Measurements from ENCODE around the gene SETD3.

The SETD3 gene

DNA sequence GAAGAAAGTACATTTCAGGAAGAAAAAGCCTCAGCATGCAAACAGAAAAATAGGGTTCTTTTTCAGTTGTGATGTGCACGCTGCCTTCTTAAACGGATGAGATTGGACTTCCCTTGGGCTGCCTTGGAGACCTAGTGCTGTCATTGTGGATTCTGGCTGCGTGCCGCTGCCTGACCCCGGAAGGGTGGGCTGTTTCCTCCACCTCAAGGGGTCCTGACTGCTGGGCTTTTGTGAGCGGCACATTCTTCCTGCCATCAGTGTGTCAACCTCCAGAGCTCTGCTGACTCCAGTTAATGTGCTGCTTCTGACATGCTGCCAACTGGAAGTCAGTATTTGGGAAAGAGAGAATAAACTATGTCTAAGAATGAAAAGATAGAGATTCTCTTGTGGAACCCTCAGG is 25.6 kb upstream of the SETD3 start:
- no peak for DNase-seq (ENCODE audit: extremely low read depth, low read depth)
- TF ChIP-seq, protein P1, sequence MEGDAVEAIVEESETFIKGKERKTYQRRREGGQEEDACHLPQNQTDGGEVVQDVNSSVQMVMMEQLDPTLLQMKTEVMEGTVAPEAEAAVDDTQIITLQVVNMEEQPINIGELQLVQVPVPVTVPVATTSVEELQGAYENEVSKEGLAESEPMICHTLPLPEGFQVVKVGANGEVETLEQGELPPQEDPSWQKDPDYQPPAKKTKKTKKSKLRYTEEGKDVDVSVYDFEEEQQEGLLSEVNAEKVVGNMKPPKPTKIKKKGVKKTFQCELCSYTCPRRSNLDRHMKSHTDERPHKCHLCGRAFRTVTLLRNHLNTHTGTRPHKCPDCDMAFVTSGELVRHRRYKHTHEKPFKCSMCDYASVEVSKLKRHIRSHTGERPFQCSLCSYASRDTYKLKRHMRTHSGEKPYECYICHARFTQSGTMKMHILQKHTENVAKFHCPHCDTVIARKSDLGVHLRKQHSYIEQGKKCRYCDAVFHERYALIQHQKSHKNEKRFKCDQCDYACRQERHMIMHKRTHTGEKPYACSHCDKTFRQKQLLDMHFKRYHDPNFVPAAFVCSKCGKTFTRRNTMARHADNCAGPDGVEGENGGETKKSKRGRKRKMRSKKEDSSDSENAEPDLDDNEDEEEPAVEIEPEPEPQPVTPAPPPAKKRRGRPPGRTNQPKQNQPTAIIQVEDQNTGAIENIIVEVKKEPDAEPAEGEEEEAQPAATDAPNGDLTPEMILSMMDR (IDR thresholded peaks at IDR 0.05; ENCODE audit: low read depth, low read length) = no peak

DNA sequence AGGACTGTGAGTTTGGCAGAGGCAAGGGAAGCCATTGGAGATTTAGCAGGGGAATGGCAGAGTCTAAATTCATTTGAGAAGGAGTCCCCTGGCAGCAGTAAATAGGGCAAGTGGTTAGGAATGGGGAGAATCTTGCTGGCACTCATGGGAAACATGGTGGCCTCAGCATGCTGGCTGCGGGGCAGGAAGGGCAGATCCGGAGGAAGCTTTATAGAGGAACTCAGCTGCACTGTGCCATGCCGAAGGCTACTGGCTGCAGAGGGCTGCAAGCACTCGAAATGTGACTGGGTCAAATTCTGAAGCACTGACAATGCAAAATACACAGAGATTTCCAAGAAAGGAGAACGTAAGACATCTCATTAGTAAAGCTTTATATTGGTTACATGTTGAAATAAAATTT is 24.4 kb upstream of the SETD3 start:
- no peak for DNase-seq (ENCODE audit: extremely low read depth, low read depth)
- TF ChIP-seq, protein P1 (IDR thresholded peaks at IDR 0.05; ENCODE audit: low read depth, low read length) = no peak

DNA sequence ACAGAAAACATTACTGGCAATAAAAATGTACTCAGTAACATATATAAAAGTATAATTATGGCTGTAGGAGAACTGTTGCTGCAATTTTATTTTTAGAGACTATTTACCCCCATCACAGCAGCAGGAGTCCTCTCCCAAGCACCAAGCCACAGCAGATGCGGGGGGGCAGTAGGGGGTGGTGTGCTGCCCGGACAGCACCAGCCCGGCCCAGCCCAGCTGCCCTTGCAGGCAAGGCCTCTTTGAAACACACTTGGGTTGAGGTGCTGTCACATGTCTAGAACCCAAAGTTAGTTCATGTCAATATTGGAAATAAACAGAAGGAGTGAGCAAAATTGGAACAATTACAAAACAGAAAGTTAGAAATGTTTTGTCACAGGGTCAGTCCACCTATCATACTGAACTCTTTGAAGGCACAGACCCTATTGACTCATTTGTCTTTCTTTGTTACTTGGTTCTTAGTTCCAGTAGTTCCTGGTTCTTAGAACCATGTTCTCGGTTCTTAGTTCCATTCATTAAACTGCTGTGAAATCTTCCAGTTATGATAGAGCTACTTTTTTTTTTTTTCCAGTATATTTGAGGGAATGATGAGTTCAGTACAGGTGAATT is 23.3 kb upstream of the SETD3 start:
- TF ChIP-seq, protein P1 (IDR thresholded peaks at IDR 0.05; ENCODE audit: low read depth, low read length) = no peak
- DNase-seq (ENCODE audit: extremely low read depth, low read depth) = no peak

DNA sequence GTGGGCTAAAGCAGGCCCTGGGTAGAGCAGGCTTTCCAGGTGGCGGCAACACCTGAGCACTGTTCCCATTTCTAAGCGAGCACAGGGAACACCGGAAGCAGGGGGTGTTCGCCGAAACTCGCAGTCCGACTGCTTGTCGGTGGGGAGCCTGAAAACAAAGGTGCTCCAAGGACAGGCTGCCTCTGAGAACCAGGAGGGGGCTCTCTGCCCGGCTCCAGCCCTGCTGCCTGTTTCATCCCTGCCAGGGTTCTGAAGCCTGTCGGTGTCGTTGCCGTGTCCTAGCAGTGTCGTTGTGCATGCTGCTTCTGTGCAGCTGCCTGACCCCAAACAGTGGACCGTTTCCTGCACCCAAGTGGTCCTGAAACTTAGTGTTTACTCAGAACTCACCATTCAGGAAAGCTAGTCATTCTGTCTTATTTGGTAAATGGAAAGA is 22.3 kb upstream of the SETD3 start:
- TF ChIP-seq, protein P1 (IDR thresholded peaks at IDR 0.05; ENCODE audit: low read depth, low read length) = no peak
- DNase-seq (ENCODE audit: extremely low read depth, low read depth) = no peak

DNA sequence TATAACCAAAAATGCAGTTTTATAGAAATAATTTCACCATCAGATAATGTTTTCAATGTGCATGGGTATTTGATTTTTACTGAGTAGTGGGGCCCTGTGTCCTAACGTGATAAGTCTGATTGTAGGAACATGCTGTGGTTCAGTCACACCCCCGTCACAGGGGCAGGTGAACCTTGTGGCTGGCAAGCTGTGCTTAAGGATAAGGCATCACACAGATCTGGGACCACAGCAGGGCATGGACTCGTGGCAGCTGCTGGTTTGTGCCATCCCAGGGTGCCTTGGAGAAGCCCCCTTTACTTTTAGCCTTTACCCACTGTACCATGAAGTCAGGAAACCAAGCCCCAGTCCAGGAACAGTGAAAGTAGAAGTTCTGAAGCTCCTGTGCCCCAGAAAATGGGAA is 17.2 kb upstream of the SETD3 start:
- DNase-seq (ENCODE audit: extremely low read depth, low read depth) = no peak
- TF ChIP-seq, protein P1 (IDR thresholded peaks at IDR 0.05; ENCODE audit: low read depth, low read length) = no peak

DNA sequence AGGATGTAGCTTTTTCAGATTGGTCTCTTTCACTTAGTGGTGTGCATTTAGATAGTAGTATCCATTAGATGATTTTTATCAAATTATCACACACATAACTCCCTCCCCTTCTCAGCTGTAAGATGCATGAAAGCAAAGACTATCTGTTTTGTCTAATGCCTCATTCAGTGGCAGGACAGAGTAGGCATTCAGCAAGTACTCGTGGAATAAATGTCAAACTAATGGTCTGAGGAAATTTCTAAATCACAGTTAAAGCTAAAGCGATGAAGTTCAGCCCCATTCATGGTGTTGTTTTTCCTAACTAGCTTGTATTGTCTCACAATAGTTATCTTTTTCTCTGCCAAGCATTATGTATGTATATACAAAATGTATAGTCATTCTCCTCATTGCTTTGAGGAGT is 16.7 kb upstream of the SETD3 start:
- no peak for DNase-seq (ENCODE audit: extremely low read depth, low read depth)
- TF ChIP-seq, protein P1 (IDR thresholded peaks at IDR 0.05; ENCODE audit: low read depth, low read length) = no peak

DNA sequence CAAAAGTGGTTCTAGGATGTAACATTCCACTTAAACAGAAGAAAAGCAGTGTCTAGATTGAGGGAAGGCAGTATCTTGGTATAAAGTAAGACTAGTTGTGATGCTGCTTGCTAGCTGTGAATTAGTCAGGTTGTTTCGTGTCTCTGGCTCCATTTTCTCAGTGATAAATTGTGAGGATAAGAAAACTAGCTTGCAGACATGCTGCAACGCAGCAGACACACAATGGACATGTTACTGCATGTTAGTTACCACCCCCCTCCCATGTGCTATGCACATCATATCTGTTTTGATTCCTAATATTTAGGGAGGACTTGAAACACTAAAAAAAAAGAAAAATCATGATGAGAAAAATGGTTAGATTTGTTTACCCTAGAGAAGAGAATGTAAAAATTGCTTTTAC is 3.4 kb upstream of the SETD3 start:
- TF ChIP-seq, protein P1 (IDR thresholded peaks at IDR 0.05; ENCODE audit: low read depth, low read length) = no peak
- DNase-seq (ENCODE audit: extremely low read depth, low read depth) = no peak

Measured in AG09319 (cell line).